T-cell (primary cell): Measurements from ENCODE around the gene GAS1. TPM values are rescaled to one million over a fixed set of nuclear protein-coding genes. Genes with fewer than 3 reads are reported as not detected.
A peak's percentile ranks its signal among the peaks of the same experiment; 100 is the strongest.

ENCODE experiments used
- ATAC-seq, 4 experiments: fragments of 200-7000 bp in 3 of 4; fragments of 150-1000 bp in 1 of 4; cut with Tn5 transposase; replicated peaks in 1 of 4; 1 replicate in 3 of 4; 2 replicates in 1 of 4; pipeline ENCODE4 v1.10.0; 2021; ENCODE audit warnings: moderate library complexity in 3 of 4, mild to moderate bottlenecking in 2 of 4, moderate number of reproducible peaks in 1 of 4
- CTCF ChIA-PET, 2 donors: fragments of 300-600 bp; sonication (Branson Sonifier 250); formaldehyde crosslinking; loops; one replicate each; lab custom pipeline; 2022; ENCODE audit warnings: antibody characterized with exemption in 2 of 2; lab: Charles Lee
- POLR2A ChIA-PET, 2 donors: fragments of 300-600 bp; sonication (Branson Sonifier 250); formaldehyde crosslinking; loops; one replicate each; lab custom pipeline; 2022; ENCODE audit warnings: antibody characterized with exemption in 2 of 2; lab: Charles Lee
- DNase-seq, 35 experiments: peaks; one replicate each; pipeline versions ENCODE4 v3.0.0 to v3.0.0-alpha.2; 2013 to 2023
- H3K27ac ChIP-seq: one replicate; pipeline ENCODE4 v1.5.1; 2013; ENCODE audit warnings: low read length
- H3K27me3 ChIP-seq, 2 experiments: replicated peaks in 1 of 2; 1 replicate in 1 of 2; 2 replicates in 1 of 2; pipeline versions ENCODE4 v1.6.1 to v1.7.0; 2013; ENCODE audit warnings: low read length in 1 of 2, mixed read lengths in 1 of 2; ENCODE audit not compliant: control insufficient read depth in 2 of 2, insufficient read depth in 2 of 2; ENCODE audit errors: extremely low read depth in 1 of 2
- H3K36me3 ChIP-seq, 2 donors: 1 replicate in 1 of 2; 2 replicates in 1 of 2; pipeline versions ENCODE4 v1.6.1 to v1.7.0; 2013; ENCODE audit warnings: low read length in 1 of 2; ENCODE audit not compliant: control insufficient read depth in 2 of 2, insufficient read depth in 1 of 2; ENCODE audit errors: extremely low read depth in 1 of 2
- H3K4me1 ChIP-seq, 2 experiments: 1 replicate in 1 of 2; 2 replicates in 1 of 2; pipeline versions ENCODE4 v1.6.1 to v1.7.0; 2013; ENCODE audit warnings: low read length in 2 of 2, mixed read lengths in 1 of 2; ENCODE audit not compliant: insufficient read depth in 2 of 2, control insufficient read depth in 1 of 2; ENCODE audit errors: extremely low read depth in 1 of 2
- H3K4me3 ChIP-seq, 2 donors: 1 replicate in 1 of 2; 2 replicates in 1 of 2; pipeline versions ENCODE4 v1.5.1 to v1.7.0; 2013; ENCODE audit warnings: mild to moderate bottlenecking in 2 of 2, low read length in 1 of 2, moderate library complexity in 1 of 2; ENCODE audit not compliant: control insufficient read depth in 1 of 2; ENCODE audit errors: extremely low read depth in 1 of 2
- H3K9me3 ChIP-seq: 2 replicates; pipeline ENCODE4 v1.7.0; 2013
- H3K27ac Mint-ChIP-seq, 2 donors: one replicate each; pipeline ENCODE4 v1.8.0; 2020 to 2021; ENCODE audit warnings: mild to moderate bottlenecking in 2 of 2, mixed read lengths in 2 of 2
- H3K27me3 Mint-ChIP-seq, 2 donors: one replicate each; pipeline ENCODE4 v1.8.0; 2021 to 2022; ENCODE audit warnings: mixed read lengths in 2 of 2
- H3K36me3 Mint-ChIP-seq: one replicate; pipeline ENCODE4 v1.8.0; 2021; ENCODE audit warnings: mixed read lengths
- H3K4me1 Mint-ChIP-seq, 3 donors: one replicate each; pipeline ENCODE4 v1.8.0; 2020 to 2022; ENCODE audit warnings: mixed read lengths in 3 of 3, mild to moderate bottlenecking in 1 of 3
- H3K4me3 Mint-ChIP-seq, 3 donors: one replicate each; pipeline ENCODE4 v1.8.0; 2020 to 2022; ENCODE audit warnings: mild to moderate bottlenecking in 3 of 3, mixed read lengths in 3 of 3, moderate library complexity in 3 of 3
- H3K9me3 Mint-ChIP-seq, 3 donors: one replicate each; pipeline ENCODE4 v1.8.0; 2020 to 2022; ENCODE audit warnings: mixed read lengths in 3 of 3
- WGBS: methylation state at CpG from one replicate; pipeline ENCODE4 v1.1.5; 2013; ENCODE audit warnings: missing lambda C conversion rate; ENCODE audit not compliant: insufficient coverage; 5-methylcytosine and 5-hydroxymethylcytosine counted together
- total RNA-seq, 35 experiments: library from RNA in 6 of 35; stranded (reverse) in 6 of 35; fragments of 120-200 nt in 1 of 35; gene quantifications; one replicate each; pipeline versions ENCODE4 v1.2.1 to v1.2.4 and lab custom pipeline; 2013 to 2026

The GAS1 gene
- under 1 TPM in 4 of 5 donors, not detected in 1; 0.32 to 0.82 (median 0.75) TPM for total RNA-seq
- 0.68 TPM for total RNA-seq (2013)
- total RNA-seq (lab: John Stamatoyannopoulos, UW): 0.08 to 1.3 (median 0.46) reads per million in 29 experiments

GRCh38 chr9:86947146-86948073 lies at the start of gene GAS1:
Gene GAS1, minus strand, starts transcription at chr9:86947506. Its CDS starts 727 bp downstream, at chr9:86946779.
- peak within 1 kb of the TSS; percentile 82 to 92 for H3K4me3 ChIP-seq
- peak within 1 kb of the TSS; percentile 82 to 87 (median 83) for H3K4me3 Mint-ChIP-seq
- DNase-seq (peak; percentile 15 to 75 (median 49)), ATAC-seq (peak; percentile 56 to 75 (median 61))
- no peaks in the 10 kb centered on the region for H3K36me3 ChIP-seq
- H3K27me3 Mint-ChIP-seq: peaks cover 27 to 28% of the 10 kb centered on the region in 2 donors
- H3K4me1 Mint-ChIP-seq: peaks cover 16 to 26% (median 24%) of the 10 kb centered on the region in 3 donors
- WGBS: under 1% methylated on average over 73 of the region's 89 CpGs
- CTCF ChIA-PET: interaction anchor here in 1 of 2 donors (0.6 to 1.2 kb wide), 7 partner anchors 9 to 1140 kb away, joined by 3 to 8 read pairs (median 3); no protein-coding TSS in a partner anchor
- POLR2A ChIA-PET: interaction anchor here (0.6 kb wide), 3 partner anchors 161 to 1387 kb away, joined by 3 to 5 read pairs (median 3); no protein-coding TSS in a partner anchor
- H3K4me1 ChIP-seq: peaks cover 6 to 21% of the 10 kb centered on the region in 2 experiments
- H3K27ac Mint-ChIP-seq: no peak within 1 kb of the TSS
- no peaks in the 10 kb centered on the region for H3K36me3 Mint-ChIP-seq
- peaks cover 11% of the 10 kb centered on the region in 2 experiments for H3K27me3 ChIP-seq
- H3K27ac ChIP-seq: peak within 1 kb of the TSS; percentile 36
- H3K9me3 ChIP-seq: no peaks in the 10 kb centered on the region
- no peaks in the 10 kb centered on the region for H3K9me3 Mint-ChIP-seq

GRCh38 chr9:86994231-86994630 lies 46.9 kb upstream of the GAS1 start:
- POLR2A ChIA-PET: no interaction called here
- Mint-ChIP-seq H3K36me3 (no peaks in the 10 kb centered on the region), H3K4me1 (no peaks in the 10 kb centered on the region), H3K27ac (no peak overlapping the region), H3K9me3 (no peaks in the 10 kb centered on the region), H3K4me3 (no peak overlapping the region), H3K27me3 (peaks cover 5 to 9% of the 10 kb centered on the region in 2 donors)
- no peak overlapping the region for H3K4me3 ChIP-seq
- H3K27ac ChIP-seq: no peak overlapping the region
- H3K27me3 ChIP-seq: no peaks in the 10 kb centered on the region
- WGBS: no CpG with 5 or more reads among the region's 1 CpG
- no peaks in the 10 kb centered on the region for H3K4me1 ChIP-seq
- CTCF ChIA-PET: no interaction called here
- no peaks in the 10 kb centered on the region for H3K36me3 ChIP-seq
- no peaks in the 10 kb centered on the region for H3K9me3 ChIP-seq
- DNase-seq (no peak), ATAC-seq (no peak)

GRCh38 chr9:86993830-86994229 lies 46.5 kb upstream of the GAS1 start:
- H3K4me1 Mint-ChIP-seq: no peaks in the 10 kb centered on the region
- H3K4me3 Mint-ChIP-seq: no peak overlapping the region
- ATAC-seq (no peak), DNase-seq (no peak)
- no peak overlapping the region for H3K27ac Mint-ChIP-seq
- no peaks in the 10 kb centered on the region for H3K36me3 Mint-ChIP-seq
- H3K9me3 Mint-ChIP-seq: no peaks in the 10 kb centered on the region
- peaks cover 9% of the 10 kb centered on the region in 2 donors for H3K27me3 Mint-ChIP-seq
- Histone ChIP-seq H3K4me1 (no peaks in the 10 kb centered on the region), H3K4me3 (no peak overlapping the region), H3K36me3 (no peaks in the 10 kb centered on the region), H3K27ac (no peak overlapping the region), H3K27me3 (no peaks in the 10 kb centered on the region), H3K9me3 (no peaks in the 10 kb centered on the region)
- POLR2A ChIA-PET: no interaction called here
- CTCF ChIA-PET: no interaction called here

- no peak overlapping the region for H3K27ac ChIP-seq
- no peak overlapping the region for H3K4me3 ChIP-seq
- no peaks in the 10 kb centered on the region for H3K4me1 ChIP-seq
- Mint-ChIP-seq H3K4me3 (no peak overlapping the region), H3K36me3 (no peaks in the 10 kb centered on the region), H3K27me3 (peaks cover 9 to 14% of the 10 kb centered on the region in 2 donors), H3K4me1 (no peaks in the 10 kb centered on the region), H3K9me3 (no peaks in the 10 kb centered on the region), H3K27ac (no peak overlapping the region)
- no peaks in the 10 kb centered on the region for H3K36me3 ChIP-seq
- H3K9me3 ChIP-seq: no peaks in the 10 kb centered on the region
- CTCF ChIA-PET: no interaction called here
- no peaks in the 10 kb centered on the region for H3K27me3 ChIP-seq
- POLR2A ChIA-PET: no interaction called here
- 79% methylated on average over 2 of the region's 4 CpGs for WGBS
- DNase-seq (no peak), ATAC-seq (no peak)
Measured at GRCh38 chr9:86991077-86991476, 43.8 kb upstream of the GAS1 start.

GRCh38 chr9:86990290-86990689 lies 43.0 kb upstream of the GAS1 start:
- Histone ChIP-seq H3K36me3 (no peaks in the 10 kb centered on the region), H3K9me3 (no peaks in the 10 kb centered on the region), H3K27ac (no peak overlapping the region), H3K4me3 (no peak overlapping the region), H3K27me3 (no peaks in the 10 kb centered on the region), H3K4me1 (no peaks in the 10 kb centered on the region)
- ATAC-seq (no peak), DNase-seq (no peak)
- H3K27me3 Mint-ChIP-seq: peaks cover 9 to 11% of the 10 kb centered on the region in 2 donors
- no peaks in the 10 kb centered on the region for H3K36me3 Mint-ChIP-seq
- H3K4me1 Mint-ChIP-seq: no peaks in the 10 kb centered on the region
- H3K27ac Mint-ChIP-seq: no peak overlapping the region
- H3K9me3 Mint-ChIP-seq: no peaks in the 10 kb centered on the region
- H3K4me3 Mint-ChIP-seq: no peak overlapping the region
- POLR2A ChIA-PET: no interaction called here
- WGBS: no CpG with 5 or more reads among the region's 2 CpGs
- CTCF ChIA-PET: no interaction called here

- no peak overlapping the region for H3K27ac ChIP-seq
- no peak overlapping the region for H3K4me3 Mint-ChIP-seq
- DNase-seq: no peak
- 100% methylated on average over 1 of the region's 2 CpGs for WGBS
- no peak overlapping the region for H3K4me3 ChIP-seq
- ATAC-seq: no peak
- H3K36me3 ChIP-seq: no peaks in the 10 kb centered on the region
- ChIA-PET POLR2A (no interaction called here), CTCF (no interaction called here)
- H3K9me3 ChIP-seq: no peaks in the 10 kb centered on the region
- no peaks in the 10 kb centered on the region for H3K4me1 ChIP-seq
- H3K4me1 Mint-ChIP-seq: no peaks in the 10 kb centered on the region
- H3K27ac Mint-ChIP-seq: no peak overlapping the region
- H3K36me3 Mint-ChIP-seq: no peaks in the 10 kb centered on the region
- H3K27me3 ChIP-seq: peaks cover 0 to 3% of the 10 kb centered on the region in 2 experiments
- H3K9me3 Mint-ChIP-seq: no peaks in the 10 kb centered on the region
- peaks cover 6 to 17% of the 10 kb centered on the region in 2 donors for H3K27me3 Mint-ChIP-seq
Measured at GRCh38 chr9:86987900-86988299, 40.6 kb upstream of the GAS1 start.
